ENCODE data around the gene PRICKLE2.

DNA sequence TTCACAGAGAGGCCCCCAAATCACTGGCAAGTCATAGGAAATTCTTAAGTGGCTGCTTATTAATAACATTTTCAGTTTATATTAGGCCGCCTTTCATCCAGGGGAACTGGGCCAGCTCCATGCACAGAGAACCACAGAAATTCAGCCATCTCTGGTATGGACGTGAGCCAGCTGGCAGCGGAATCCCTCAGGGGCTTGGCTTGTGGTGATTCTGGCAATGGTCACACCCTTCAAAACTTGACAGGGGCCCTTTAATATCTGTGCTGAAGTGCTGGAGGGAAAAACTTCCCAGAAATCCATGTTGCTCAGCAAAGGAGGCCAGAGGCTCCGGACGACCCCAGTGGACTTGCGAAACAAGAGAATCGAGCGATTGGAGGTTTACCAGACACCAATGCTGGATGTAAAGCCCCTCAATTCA lies 11.3 kb downstream of the PRICKLE2 start:
- TF ChIP-seq EZH2phosphoT487 (IDR thresholded peaks at IDR 0.05; ENCODE audit: unreplicated experiment) = no peak
- no peak for TF ChIP-seq POLR2AphosphoS5 (IDR thresholded peaks at IDR 0.05; ENCODE audit: low read depth)
- TF ChIP-seq, protein P1, sequence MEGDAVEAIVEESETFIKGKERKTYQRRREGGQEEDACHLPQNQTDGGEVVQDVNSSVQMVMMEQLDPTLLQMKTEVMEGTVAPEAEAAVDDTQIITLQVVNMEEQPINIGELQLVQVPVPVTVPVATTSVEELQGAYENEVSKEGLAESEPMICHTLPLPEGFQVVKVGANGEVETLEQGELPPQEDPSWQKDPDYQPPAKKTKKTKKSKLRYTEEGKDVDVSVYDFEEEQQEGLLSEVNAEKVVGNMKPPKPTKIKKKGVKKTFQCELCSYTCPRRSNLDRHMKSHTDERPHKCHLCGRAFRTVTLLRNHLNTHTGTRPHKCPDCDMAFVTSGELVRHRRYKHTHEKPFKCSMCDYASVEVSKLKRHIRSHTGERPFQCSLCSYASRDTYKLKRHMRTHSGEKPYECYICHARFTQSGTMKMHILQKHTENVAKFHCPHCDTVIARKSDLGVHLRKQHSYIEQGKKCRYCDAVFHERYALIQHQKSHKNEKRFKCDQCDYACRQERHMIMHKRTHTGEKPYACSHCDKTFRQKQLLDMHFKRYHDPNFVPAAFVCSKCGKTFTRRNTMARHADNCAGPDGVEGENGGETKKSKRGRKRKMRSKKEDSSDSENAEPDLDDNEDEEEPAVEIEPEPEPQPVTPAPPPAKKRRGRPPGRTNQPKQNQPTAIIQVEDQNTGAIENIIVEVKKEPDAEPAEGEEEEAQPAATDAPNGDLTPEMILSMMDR (conservative IDR thresholded peaks at IDR 0.05; ENCODE audit: low read depth in 2 of 2) = no peak

Measured in GM23338 (cell line).